GM21576 (cell line): ENCODE data around the gene NCKAP1.
"Not testable (repeated sequence)": the region's sequence is repeated elsewhere in the genome, so short reads cannot be mapped to it uniquely, and the experiment has no call there.

Source experiments
- ATAC-seq: cut with Tn5 transposase; IDR thresholded peaks from one replicate; pipeline ENCODE4 v1.9.1; 2021; ENCODE audit warnings: mild to moderate bottlenecking, moderate library complexity; ENCODE audit not compliant: unreplicated experiment

Gene NCKAP1

DNA sequence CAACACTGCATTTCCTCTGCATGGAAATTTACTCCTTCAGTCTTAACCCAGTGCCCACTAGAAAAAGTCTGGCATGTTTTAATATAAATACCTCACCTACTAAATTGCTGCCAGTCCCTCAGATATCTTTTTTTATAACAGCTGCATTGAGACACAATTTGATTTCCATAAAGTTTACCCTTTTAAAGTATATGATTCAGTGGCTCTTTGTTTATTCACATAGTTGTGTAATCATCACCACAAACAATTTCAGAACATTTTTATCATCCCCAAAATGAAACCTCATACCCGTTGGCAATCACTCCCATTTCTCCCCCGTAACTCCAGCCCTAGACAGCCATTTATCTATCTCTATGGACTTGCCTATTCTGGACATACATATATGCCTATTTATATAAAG lies 154.8 kb downstream of the NCKAP1 start:
- ATAC-seq: no peak

DNA sequence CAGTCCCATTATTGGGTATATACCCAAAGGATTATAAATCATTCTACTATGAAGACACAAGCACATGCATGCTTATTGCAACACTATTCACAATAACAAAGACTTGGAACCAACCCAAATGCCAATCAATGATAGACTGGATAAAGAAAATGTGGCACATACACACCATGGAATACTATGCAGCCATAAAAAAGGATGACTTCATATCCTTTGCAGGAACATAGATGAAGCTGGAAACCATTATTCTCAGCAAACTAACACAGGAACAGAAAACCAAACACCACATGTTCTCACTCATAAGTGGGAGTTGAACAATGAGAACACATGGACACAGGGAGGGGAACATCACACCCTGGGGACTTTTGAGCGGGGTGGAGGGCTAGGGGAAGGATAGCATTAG lies 158.2 kb downstream of the NCKAP1 start:
- ATAC-seq: not testable (repeated sequence)

DNA sequence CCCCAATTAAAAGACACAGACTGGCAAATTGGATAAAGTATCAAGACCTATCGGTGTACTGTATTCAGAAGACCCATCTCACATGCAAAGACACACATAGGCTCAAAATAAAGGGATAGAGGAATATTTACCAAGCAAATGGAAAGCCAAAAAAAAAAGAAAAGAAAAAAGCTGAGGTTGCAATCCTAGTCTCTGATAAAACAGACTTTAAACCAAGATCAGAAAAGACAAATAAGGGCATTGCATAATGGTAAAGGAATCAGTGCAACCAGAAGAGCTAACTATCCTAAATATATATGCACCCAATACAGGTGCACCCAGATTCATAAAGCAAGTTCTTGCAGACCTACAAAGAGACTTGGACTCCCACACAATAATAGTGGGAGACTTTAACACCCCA lies 161.6 kb downstream of the NCKAP1 start:
- not testable (repeated sequence) for ATAC-seq

DNA sequence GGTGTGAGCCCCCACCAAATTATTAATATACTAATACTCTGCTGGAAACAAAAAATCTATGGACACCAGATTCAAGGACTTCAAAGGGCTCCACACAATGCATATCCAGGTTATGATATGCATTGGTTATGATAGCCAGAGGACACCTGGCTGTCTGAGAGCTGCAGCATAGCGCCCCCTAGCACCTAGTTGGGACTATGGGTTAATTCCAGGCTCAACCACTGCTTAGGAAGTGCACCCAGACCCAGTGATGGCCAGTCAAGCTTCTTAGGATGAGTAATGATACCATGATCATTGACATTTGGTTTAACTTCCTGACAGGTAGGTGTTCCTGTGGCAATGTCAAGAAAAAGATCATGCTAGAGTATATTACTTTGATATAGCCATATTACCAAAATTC lies 168.0 kb downstream of the NCKAP1 start:
- ATAC-seq: no peak

DNA sequence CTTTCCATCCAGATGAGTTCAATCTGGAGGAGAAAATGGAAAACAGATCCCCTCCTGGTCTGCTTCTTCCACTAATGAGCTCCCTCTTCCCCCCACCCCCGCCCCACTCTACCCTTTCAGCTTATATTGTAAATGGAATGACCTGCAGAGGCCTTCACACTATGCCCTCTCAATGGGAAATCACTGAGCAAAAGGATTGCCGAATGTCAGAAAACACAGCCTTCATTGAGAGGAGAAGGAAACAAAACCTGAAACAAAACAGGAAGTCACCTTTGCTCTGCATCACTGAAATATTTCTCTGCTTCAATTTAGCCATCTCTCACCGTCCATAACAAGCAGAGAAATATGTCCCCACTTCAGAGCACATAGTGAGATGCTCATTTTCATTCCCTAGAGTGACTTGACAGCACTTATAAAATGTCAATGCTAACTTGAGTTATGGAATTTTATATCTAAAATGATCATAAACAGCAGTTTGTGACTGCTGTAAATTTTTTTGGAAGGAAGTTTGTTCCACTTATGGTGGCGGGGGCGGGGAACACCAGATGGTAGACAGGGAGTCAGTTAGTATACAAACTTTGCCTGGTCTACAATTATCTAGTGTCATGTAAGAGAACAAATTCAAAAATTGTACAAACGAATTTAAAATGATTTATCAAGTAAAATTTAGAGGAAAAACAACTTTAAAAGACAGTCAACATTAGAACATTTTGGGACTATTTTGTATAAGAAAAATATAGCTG lies 170.0 kb downstream of the NCKAP1 start:
- no peak for ATAC-seq

DNA sequence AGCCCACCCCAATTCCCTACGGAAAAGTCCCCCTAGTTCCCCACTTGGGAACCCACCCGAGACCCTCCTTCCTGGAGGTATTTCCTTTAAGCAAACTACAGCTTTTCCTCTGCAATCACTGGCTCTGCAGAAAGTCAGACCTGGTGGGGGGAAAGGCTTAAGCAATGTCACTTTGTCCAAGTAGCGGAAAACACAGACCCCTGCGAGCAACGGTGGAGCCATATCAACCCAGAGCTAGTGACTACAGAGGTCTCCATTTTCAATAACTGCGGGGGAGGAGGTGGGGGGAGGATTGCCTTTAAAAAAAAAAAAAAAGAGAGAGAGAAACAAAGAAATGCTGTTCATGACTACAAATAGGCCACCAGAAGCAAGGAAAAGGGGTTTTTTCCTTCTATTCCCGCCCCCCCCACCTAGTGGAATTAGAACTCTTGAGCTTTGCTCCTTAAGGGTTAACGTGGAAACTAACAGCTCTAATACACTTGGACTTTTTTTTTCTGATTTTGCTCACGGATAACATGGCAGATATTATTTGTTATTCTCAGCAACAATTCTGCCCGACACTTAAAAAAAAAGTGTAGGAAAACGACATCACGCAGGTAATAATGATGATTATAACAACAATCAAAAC lies 170.7 kb downstream of the NCKAP1 start:
- no peak for ATAC-seq

DNA sequence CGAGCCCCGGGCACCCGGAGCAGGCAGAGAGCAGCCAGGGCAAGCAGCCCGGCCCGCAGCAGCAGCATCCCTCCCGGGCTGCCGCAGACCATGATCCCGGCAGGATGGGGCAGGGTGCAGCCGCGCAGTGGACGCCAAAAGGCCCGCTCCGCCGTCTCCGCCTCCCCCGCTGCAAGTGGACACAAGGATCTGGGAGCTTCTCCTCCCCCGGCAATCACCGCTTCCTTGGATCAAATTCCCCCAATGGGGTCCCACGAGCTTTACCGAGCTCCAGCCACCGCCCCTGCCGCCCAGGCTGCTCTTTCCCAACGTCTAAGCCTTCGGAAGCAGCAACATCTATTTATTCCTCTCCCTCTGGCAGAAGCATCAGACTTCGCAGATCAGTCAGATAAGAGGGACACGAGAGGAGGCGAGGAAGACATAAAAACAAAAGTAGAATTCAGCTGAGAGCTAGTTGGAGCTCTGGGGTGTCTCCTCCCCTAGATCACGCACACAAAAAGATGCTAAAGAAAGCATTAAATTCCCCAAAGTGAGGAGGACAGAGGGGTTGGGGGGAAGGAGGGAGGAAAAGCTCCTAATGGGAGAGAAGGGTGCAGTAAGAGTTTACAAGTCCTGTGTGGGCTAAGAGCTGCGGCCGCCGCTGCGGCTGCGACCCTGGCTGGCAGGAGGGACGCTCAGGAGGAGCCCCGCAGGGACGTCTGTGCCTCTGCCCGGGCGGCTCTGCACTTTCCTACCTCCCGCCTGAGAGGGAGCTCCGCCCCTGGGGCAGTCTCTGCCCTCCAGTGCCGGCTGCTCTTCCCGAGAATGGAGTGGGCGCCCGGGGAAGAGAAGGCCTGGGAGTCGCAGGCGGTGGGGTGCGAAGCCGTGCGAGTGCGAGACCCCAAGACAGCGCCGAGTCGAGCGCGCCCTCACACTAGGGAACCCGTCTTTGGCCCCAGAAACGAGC lies 171.5 kb downstream of the NCKAP1 start, which contains the start of gene FRZB:
FRZB (minus strand) TSS at position 177 of the 946 bp plus-strand sequence; CDS start at position 92, 85 bp downstream.
- no peak for ATAC-seq

DNA sequence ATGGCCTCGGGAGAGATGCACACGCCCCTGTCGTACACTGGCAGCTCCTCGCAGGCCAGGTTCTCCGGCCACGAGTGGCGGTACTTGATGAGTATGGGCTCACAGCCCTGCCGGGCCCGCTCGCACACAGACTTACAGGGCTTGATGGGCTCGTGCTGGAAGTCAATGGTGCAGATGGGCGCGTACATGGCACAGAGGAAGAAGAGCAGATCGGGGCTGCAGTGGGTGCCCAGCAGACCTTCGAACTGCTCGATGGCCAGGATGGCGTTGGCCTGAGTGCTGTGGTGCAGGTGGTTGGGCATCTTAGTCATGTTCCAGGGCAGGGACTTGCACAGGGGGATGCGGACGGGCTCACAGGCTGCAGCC lies 172.2 kb downstream of the NCKAP1 start:
- no peak for ATAC-seq

GRCh38 chr2:182864949-182865570 lies 173.2 kb downstream of the NCKAP1 start:
- ATAC-seq: no peak

GRCh38 chr2:182863642-182864041 lies 174.6 kb downstream of the NCKAP1 start:
- no peak for ATAC-seq

DNA sequence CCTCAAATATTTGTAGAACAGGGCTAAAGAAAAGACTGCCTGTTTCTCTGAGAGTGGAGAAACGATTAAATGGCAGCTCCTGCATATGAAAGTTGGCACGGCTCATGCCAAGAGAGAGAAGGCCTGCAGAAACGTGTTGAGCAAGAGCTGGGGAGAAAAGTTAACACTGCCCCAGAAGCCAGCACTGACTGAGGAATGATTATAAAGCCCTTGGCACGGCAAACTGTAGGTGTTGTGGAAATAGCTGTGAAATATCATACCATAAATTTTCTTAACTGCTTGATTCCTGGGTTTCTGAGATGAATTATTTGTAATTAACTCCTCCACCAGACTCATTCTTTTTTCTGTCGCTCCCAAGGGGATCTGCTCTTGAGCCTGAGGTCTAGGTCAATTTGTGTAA lies 176.2 kb downstream of the NCKAP1 start:
- ATAC-seq: no peak

- ATAC-seq: no peak
Observed at GRCh38 chr2:182860858-182861257, 177.4 kb downstream of the NCKAP1 start.
